Lower leg skin (tissue), 4 donors: ENCODE data around the gene RBM33. TPM values are rescaled to one million over a fixed set of nuclear protein-coding genes. Genes with fewer than 3 reads are reported as not detected.

Experiments used
- DNase-seq, 2 donors: peaks; one replicate each; pipeline ENCODE4 v3.0.0-alpha.2; 2019; ENCODE audit warnings: low spot score in 2 of 2
- H3K4me3 ChIP-seq: fragments of 200-600 bp; sonication (generic); 2 replicates; pipeline ENCODE4 v1.5.1; 2017; ENCODE audit warnings: mild to moderate bottlenecking, low read depth; ENCODE audit not compliant: poor library complexity, severe bottlenecking
- POLR2A ChIP-seq, 2 donors: fragments of 450-650 bp; IDR thresholded peaks; one replicate each; pipeline ENCODE4 v1.6.1; 2016 to 2017; ENCODE audit warnings: antibody characterized with exemption in 2 of 2, mild to moderate bottlenecking in 1 of 2, moderate library complexity in 1 of 2
- WGBS, 2 donors: methylation state at CpG; one replicate each; pipeline ENCODE4 v1.1.5; 2018; 5-methylcytosine and 5-hydroxymethylcytosine counted together
- intact Hi-C: fragments of 100-400 bp; cut with DNase I; formaldehyde crosslinking; loops from one replicate; pipeline ENCODE4 v1.15.0; 2023; ENCODE audit warnings: low total_unique reads
- total RNA-seq, 4 donors: library from RNA; depleted of rRNA; stranded (reverse); fragments of >200 nt; gene quantifications; one replicate each; pipeline ENCODE4 v1.1.0, GENCODE V29; 2016
- TF ChIP-seq, protein P1 (sequence below), 3 donors: fragments of 450-650 bp; IDR thresholded peaks; one replicate each; pipeline ENCODE4 v1.5.1; 2016; ENCODE audit warnings: antibody characterized with exemption in 3 of 3, mild to moderate bottlenecking in 3 of 3, moderate library complexity in 2 of 3

RBM33 gene
- total RNA-seq, 4 donors from 2014 or later = 35.8 to 83.9 (median 56.7) TPM

GRCh38 chr7:155648752-155649339 is 4.4 kb downstream of the RBM33 start:
- no peak overlapping the region for H3K4me3 ChIP-seq
- WGBS, 2 donors = 87 to 90% methylated on average over 3 of the region's 3 CpGs
- no peak for TF ChIP-seq POLR2A (IDR thresholded peaks at IDR 0.05)
- TF ChIP-seq, protein P1, sequence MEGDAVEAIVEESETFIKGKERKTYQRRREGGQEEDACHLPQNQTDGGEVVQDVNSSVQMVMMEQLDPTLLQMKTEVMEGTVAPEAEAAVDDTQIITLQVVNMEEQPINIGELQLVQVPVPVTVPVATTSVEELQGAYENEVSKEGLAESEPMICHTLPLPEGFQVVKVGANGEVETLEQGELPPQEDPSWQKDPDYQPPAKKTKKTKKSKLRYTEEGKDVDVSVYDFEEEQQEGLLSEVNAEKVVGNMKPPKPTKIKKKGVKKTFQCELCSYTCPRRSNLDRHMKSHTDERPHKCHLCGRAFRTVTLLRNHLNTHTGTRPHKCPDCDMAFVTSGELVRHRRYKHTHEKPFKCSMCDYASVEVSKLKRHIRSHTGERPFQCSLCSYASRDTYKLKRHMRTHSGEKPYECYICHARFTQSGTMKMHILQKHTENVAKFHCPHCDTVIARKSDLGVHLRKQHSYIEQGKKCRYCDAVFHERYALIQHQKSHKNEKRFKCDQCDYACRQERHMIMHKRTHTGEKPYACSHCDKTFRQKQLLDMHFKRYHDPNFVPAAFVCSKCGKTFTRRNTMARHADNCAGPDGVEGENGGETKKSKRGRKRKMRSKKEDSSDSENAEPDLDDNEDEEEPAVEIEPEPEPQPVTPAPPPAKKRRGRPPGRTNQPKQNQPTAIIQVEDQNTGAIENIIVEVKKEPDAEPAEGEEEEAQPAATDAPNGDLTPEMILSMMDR (IDR thresholded peaks at IDR 0.05) = no peak
- DNase-seq = no peak
- intact Hi-C loops = no loop called here

DNA sequence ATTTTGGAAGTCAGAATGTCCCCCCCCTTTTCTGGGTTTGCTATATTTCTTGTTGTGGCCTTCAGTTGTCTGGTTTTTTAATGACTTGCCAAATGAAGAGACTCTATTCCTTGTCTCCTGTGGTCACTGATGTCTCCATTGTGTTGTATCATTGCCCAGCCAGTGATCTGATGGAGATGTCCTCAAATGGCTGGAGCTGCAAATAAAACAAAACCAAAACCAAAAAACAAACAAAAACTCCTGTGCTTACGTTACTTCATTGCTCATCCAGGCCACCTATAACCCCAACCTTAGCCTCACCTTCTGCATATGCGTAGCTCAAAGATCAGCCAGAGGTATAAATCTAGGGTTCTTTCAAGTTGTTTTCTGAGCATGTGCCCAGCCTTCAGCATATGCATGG is 5.1 kb downstream of the RBM33 start:
- no peak for DNase-seq
- 94 to 95% methylated on average over 2 of the region's 2 CpGs for WGBS, 2 donors
- TF ChIP-seq POLR2A (IDR thresholded peaks at IDR 0.05) = no peak
- TF ChIP-seq, protein P1 (IDR thresholded peaks at IDR 0.05) = no peak
- H3K4me3 ChIP-seq = no peak overlapping the region
- intact Hi-C loops = no loop called here

GRCh38 chr7:155652156-155653114 is 8.0 kb downstream of the RBM33 start:
- no peak overlapping the region for H3K4me3 ChIP-seq
- WGBS, 2 donors = 88 to 89% methylated on average over 6 of the region's 6 CpGs
- TF ChIP-seq, protein P1 (IDR thresholded peaks at IDR 0.05) = no peak
- no peak for TF ChIP-seq POLR2A (IDR thresholded peaks at IDR 0.05)
- intact Hi-C loops = no loop called here
- no peak for DNase-seq

DNA sequence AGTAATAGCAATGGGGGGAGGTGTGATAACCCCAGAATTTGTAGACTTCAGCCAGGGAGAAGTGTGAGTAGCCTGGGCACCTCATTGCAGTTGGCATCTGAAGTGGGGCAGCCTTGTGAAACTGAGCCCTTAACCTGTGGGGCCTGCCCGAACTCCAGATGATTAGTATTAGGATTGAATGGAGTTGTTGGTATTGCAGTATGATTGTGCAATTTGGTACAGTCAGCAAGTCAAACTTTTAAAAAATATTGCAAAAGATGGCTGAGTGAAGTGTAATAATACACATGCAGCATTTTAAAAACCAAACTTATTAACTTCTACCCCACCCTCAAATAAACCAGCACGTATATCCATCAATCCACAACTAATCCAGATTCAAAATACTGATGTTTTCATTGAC is 9.3 kb downstream of the RBM33 start:
- 53 to 63% methylated on average over 2 of the region's 2 CpGs for WGBS, 2 donors
- no peak for TF ChIP-seq POLR2A (IDR thresholded peaks at IDR 0.05)
- TF ChIP-seq, protein P1 (IDR thresholded peaks at IDR 0.05) = no peak
- DNase-seq = no peak
- intact Hi-C loops = no loop called here
- no peak overlapping the region for H3K4me3 ChIP-seq

DNA sequence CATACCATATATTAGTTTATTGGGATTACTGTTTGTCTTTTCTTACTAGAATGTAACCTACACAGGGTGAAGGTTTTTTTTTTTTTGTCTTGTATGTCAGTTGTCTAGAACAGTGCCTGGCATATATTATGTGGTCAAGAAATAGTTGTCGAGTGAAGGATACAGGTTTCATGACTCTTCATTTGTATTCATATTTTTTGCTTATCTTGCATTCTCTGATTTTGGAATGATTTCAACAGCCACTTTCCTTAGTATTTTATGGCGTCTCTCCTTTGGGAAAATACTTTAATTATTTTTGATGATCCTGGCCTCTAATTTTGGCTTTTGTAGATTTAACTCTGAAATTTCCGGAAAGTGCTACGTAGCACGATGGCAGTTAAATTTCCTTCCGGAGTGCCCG is 12.4 kb downstream of the RBM33 start:
- H3K4me3 ChIP-seq = no peak overlapping the region
- TF ChIP-seq POLR2A (IDR thresholded peaks at IDR 0.05) = no peak
- TF ChIP-seq, protein P1 (IDR thresholded peaks at IDR 0.05) = no peak
- 62 to 63% methylated on average over 7 of the region's 7 CpGs for WGBS, 2 donors
- intact Hi-C loops = no loop called here
- no peak for DNase-seq
